Neural crest cell (in vitro differentiated cells): ENCODE data around the gene EGLN1. TPM values are rescaled to one million over a fixed set of nuclear protein-coding genes. Genes with fewer than 3 reads are reported as not detected.
A peak's percentile ranks its signal among the peaks of the same experiment; 100 is the strongest.

Source experiments
- DNase-seq: peaks from one replicate; pipeline ENCODE4 v3.0.0; 2021; ENCODE audit warnings: low read depth, mixed read lengths, low spot score
- H3K27ac Mint-ChIP-seq: one replicate; pipeline ENCODE4 v1.8.0; 2021; ENCODE audit warnings: mild to moderate bottlenecking, mixed read lengths; ENCODE audit not compliant: unreplicated experiment
- H3K27me3 Mint-ChIP-seq: 2 replicates; pipeline ENCODE4 v1.8.0; 2021; ENCODE audit warnings: low read depth, mild to moderate bottlenecking, mixed read lengths
- H3K36me3 Mint-ChIP-seq: 2 replicates; pipeline ENCODE4 v1.8.0; 2021; ENCODE audit warnings: low read depth, mild to moderate bottlenecking, mixed read lengths
- H3K4me1 Mint-ChIP-seq: 2 replicates; pipeline ENCODE4 v1.8.0; 2021; ENCODE audit warnings: mixed read lengths
- H3K4me3 Mint-ChIP-seq: one replicate; pipeline ENCODE4 v1.8.0; 2021; ENCODE audit warnings: mild to moderate bottlenecking, mixed read lengths
- H3K9me3 Mint-ChIP-seq: 2 replicates; pipeline ENCODE4 v1.8.0; 2021; ENCODE audit warnings: mixed read lengths
- CTCF ChIP-seq: fragments of 200-600 bp; sonication (generic); conservative IDR thresholded peaks from 2 replicates; pipeline ENCODE4 v1.5.0; 2021; ENCODE audit warnings: antibody characterized with exemption, mild to moderate bottlenecking
- total RNA-seq: library from RNA; stranded (reverse); gene quantifications from 2 replicates; pipeline ENCODE4 v1.2.1, GENCODE V29; 2021

Gene EGLN1
- total RNA-seq, 1 donor from 2014 or later: 21.6 TPM

GRCh38 chr1:231404318-231404717 lies 17.8 kb downstream of the EGLN1 start:
- no peak for TF ChIP-seq CTCF
- Mint-ChIP-seq H3K9me3 (no peaks in the 10 kb centered on the region), H3K36me3 (no peaks in the 10 kb centered on the region), H3K4me3 (no peak overlapping the region), H3K27me3 (no peaks in the 10 kb centered on the region), H3K27ac (no peak overlapping the region), H3K4me1 (no peaks in the 10 kb centered on the region)
- no peak for DNase-seq

- H3K4me3 Mint-ChIP-seq: no peak overlapping the region
- no peak for DNase-seq
- H3K27me3 Mint-ChIP-seq: no peaks in the 10 kb centered on the region
Measured at GRCh38 chr1:231401478-231401877, 20.6 kb downstream of the EGLN1 start.

GRCh38 chr1:231397886-231398671 lies 24.0 kb downstream of the EGLN1 start:
- H3K36me3 Mint-ChIP-seq: no peaks in the 10 kb centered on the region
- no peaks in the 10 kb centered on the region for H3K27me3 Mint-ChIP-seq
- H3K9me3 Mint-ChIP-seq: no peaks in the 10 kb centered on the region
- TF ChIP-seq CTCF: no peak
- H3K4me1 Mint-ChIP-seq: peaks cover 28% of the 10 kb centered on the region
- no peak overlapping the region for H3K27ac Mint-ChIP-seq
- H3K4me3 Mint-ChIP-seq: no peak overlapping the region
- DNase-seq: no peak

More at GRCh38 chr1:231401478-231401877, 20.6 kb downstream of the EGLN1 start:
- TF ChIP-seq CTCF: no peak
- H3K4me1 Mint-ChIP-seq: peaks cover 5% of the 10 kb centered on the region
- no peaks in the 10 kb centered on the region for H3K9me3 Mint-ChIP-seq
- H3K27ac Mint-ChIP-seq: no peak overlapping the region
- no peaks in the 10 kb centered on the region for H3K36me3 Mint-ChIP-seq

GRCh38 chr1:231396643-231397042 lies 25.4 kb downstream of the EGLN1 start:
- Mint-ChIP-seq H3K9me3 (no peaks in the 10 kb centered on the region), H3K4me3 (no peak overlapping the region), H3K27ac (no peak overlapping the region), H3K4me1 (peaks cover 28% of the 10 kb centered on the region), H3K36me3 (no peaks in the 10 kb centered on the region), H3K27me3 (no peaks in the 10 kb centered on the region)
- TF ChIP-seq CTCF: no peak
- DNase-seq: no peak

- H3K4me3 Mint-ChIP-seq: peak overlapping the region; percentile 9
- peaks cover 28% of the 10 kb centered on the region for H3K4me1 Mint-ChIP-seq
- DNase-seq: no peak
- no peaks in the 10 kb centered on the region for H3K27me3 Mint-ChIP-seq
- no peaks in the 10 kb centered on the region for H3K9me3 Mint-ChIP-seq
- no peaks in the 10 kb centered on the region for H3K36me3 Mint-ChIP-seq
- H3K27ac Mint-ChIP-seq: peak overlapping the region; percentile 70
- no peak for TF ChIP-seq CTCF
Measured at GRCh38 chr1:231395998-231396390, 26.1 kb downstream of the EGLN1 start.
